IMR-90 (cell line): ENCODE results near the gene HRH4. TPM values are rescaled to one million over a fixed set of nuclear protein-coding genes. Genes with fewer than 3 reads are reported as not detected.

ENCODE experiments used
- ATAC-seq: fragments of 200-7000 bp; cut with Tn5 transposase; 2 replicates; pipeline ENCODE4 v1.9.1; 2020; ENCODE audit warnings: low read depth, mild to moderate bottlenecking, moderate library complexity
- BruUV-seq: library from RNA; stranded (reverse); fragments of 400-500 nt; replicated peaks from 2 replicates; lab custom pipeline; 2021; lab: Mats Ljungman, UMichigan
- CTCF ChIA-PET: fragments of 300-600 bp; formaldehyde crosslinking; extraction: SDS; loops from one replicate; lab custom pipeline; 2021; ENCODE audit warnings: antibody characterized with exemption; lab: Yijun Ruan, JAX
- POLR2A ChIA-PET: fragments of 300-600 bp; sonication (Branson Sonifier 250); formaldehyde crosslinking; loops from one replicate; lab custom pipeline; 2022; ENCODE audit warnings: antibody characterized with exemption; ENCODE audit not compliant: unreplicated experiment; lab: Charles Lee
- DNase-seq: peaks from one replicate; pipeline ENCODE4 v3.0.0; 2013
- H2AFZ ChIP-seq: replicated peaks from 2 replicates; pipeline ENCODE3; 2013; ENCODE audit warnings: low read length, mild to moderate bottlenecking; ENCODE audit not compliant: poor library complexity
- H2AK5ac ChIP-seq: 2 replicates; pipeline ENCODE4 v1.6.1; 2013; ENCODE audit warnings: low read depth, low read length, inconsistent platforms
- H2AK9ac ChIP-seq: replicated peaks from 2 replicates; pipeline ENCODE3; 2013; ENCODE audit warnings: mild to moderate bottlenecking, low read depth, low read length, moderate library complexity; ENCODE audit not compliant: poor library complexity
- H2BK120ac ChIP-seq: 2 replicates; pipeline ENCODE4 v1.6.1; 2013; ENCODE audit warnings: low read depth, low read length, inconsistent platforms
- H2BK15ac ChIP-seq: 3 replicates; pipeline ENCODE4 v1.6.1; 2013; ENCODE audit warnings: low read depth, low read length, inconsistent platforms
- H2BK20ac ChIP-seq: 2 replicates; pipeline ENCODE4 v1.6.1; 2013; ENCODE audit warnings: low read depth, mild to moderate bottlenecking, inconsistent platforms, low read length, moderate library complexity
- H2BK5ac ChIP-seq: 2 replicates; pipeline ENCODE4 v1.6.1; 2013; ENCODE audit warnings: mild to moderate bottlenecking, low read depth, low read length, inconsistent platforms; ENCODE audit not compliant: poor library complexity, severe bottlenecking
- H3K14ac ChIP-seq: replicated peaks from 2 replicates; pipeline ENCODE4 v1.6.1; 2013; ENCODE audit warnings: low read depth, low read length, inconsistent platforms
- H3K18ac ChIP-seq: 2 replicates; pipeline ENCODE4 v1.6.1; 2013; ENCODE audit warnings: low read depth, low read length, control low read depth
- H3K23ac ChIP-seq: 2 replicates; pipeline ENCODE4 v1.6.1; 2013; ENCODE audit warnings: low read depth, low read length, inconsistent platforms
- H3K27ac ChIP-seq: 2 replicates; pipeline ENCODE4 v1.5.1; 2013; ENCODE audit warnings: mild to moderate bottlenecking, control low read depth, low read length; ENCODE audit not compliant: insufficient read depth
- H3K27me3 ChIP-seq: 2 replicates; pipeline ENCODE4 v1.6.1; 2013; ENCODE audit warnings: low read length; ENCODE audit not compliant: control insufficient read depth, insufficient read depth
- H3K36me3 ChIP-seq: 2 replicates; pipeline ENCODE4 v1.6.1; 2013; ENCODE audit warnings: low read length, mixed read lengths; ENCODE audit not compliant: control insufficient read depth, insufficient read depth
- H3K4ac ChIP-seq: 2 replicates; pipeline ENCODE4 v1.6.1; 2013; ENCODE audit warnings: low read depth, low read length, inconsistent platforms
- H3K4me1 ChIP-seq: 2 replicates; pipeline ENCODE4 v1.6.1; 2013; ENCODE audit warnings: low read length, mixed read lengths; ENCODE audit not compliant: control insufficient read depth, insufficient read depth
- H3K4me2 ChIP-seq: 2 replicates; pipeline ENCODE4 v1.6.1; 2013; ENCODE audit warnings: low read depth, mild to moderate bottlenecking, control low read depth, low read length, moderate library complexity
- H3K4me3 ChIP-seq: 2 replicates; pipeline ENCODE4 v1.5.1; 2013; ENCODE audit warnings: low read depth, mild to moderate bottlenecking, control low read depth, low read length, moderate library complexity; ENCODE audit not compliant: insufficient read depth
- H3K56ac ChIP-seq: 2 replicates; pipeline ENCODE4 v1.6.1; 2013; ENCODE audit warnings: low read length, inconsistent platforms; ENCODE audit not compliant: insufficient read depth; ENCODE audit errors: extremely low read depth
- H3K79me1 ChIP-seq, 2 experiments: 2 replicates each; pipeline ENCODE4 v1.6.1; 2013; ENCODE audit warnings: low read length in 2 of 2, inconsistent platforms in 1 of 2, low read depth in 1 of 2
- H3K9ac ChIP-seq: 2 replicates; pipeline ENCODE4 v1.6.1; 2013; ENCODE audit warnings: low read depth, low read length, control low read depth
- H3K9me1 ChIP-seq: 2 replicates; pipeline ENCODE4 v1.6.1; 2013; ENCODE audit warnings: low read length, inconsistent platforms; ENCODE audit not compliant: insufficient read depth
- H3K9me3 ChIP-seq: 2 replicates; pipeline ENCODE4 v1.6.1; 2013; ENCODE audit warnings: low read length; ENCODE audit not compliant: control insufficient read depth, insufficient read depth
- H4K20me1 ChIP-seq: 2 replicates; pipeline ENCODE4 v1.6.1; 2013; ENCODE audit warnings: low read length, inconsistent platforms; ENCODE audit not compliant: insufficient read depth
- H4K5ac ChIP-seq: 2 replicates; pipeline ENCODE4 v1.6.1; 2013; ENCODE audit warnings: mild to moderate bottlenecking, low read depth, low read length, control low read depth
- H4K8ac ChIP-seq, 2 experiments: 2 replicates each; pipeline ENCODE4 v1.6.1; 2013; ENCODE audit warnings: low read depth in 2 of 2, low read length in 2 of 2, control low read depth in 1 of 2, inconsistent platforms in 1 of 2
- H4K91ac ChIP-seq: 2 replicates; pipeline ENCODE4 v1.6.1; 2013; ENCODE audit warnings: low read depth, low read length, inconsistent platforms; ENCODE audit not compliant: insufficient read depth
- CEBPB ChIP-seq: IDR thresholded peaks from 2 replicates; pipeline ENCODE4 v1.6.1; 2012; ENCODE audit warnings: low read depth, low read length, improper control_type of control experiment
- MAFK ChIP-seq: IDR thresholded peaks from 2 replicates; pipeline ENCODE4 v1.6.1; 2012; ENCODE audit warnings: low read depth, low read length, improper control_type of control experiment
- RAD21 ChIP-seq: IDR thresholded peaks from 2 replicates; pipeline ENCODE4 v1.6.1; 2012; ENCODE audit warnings: low read length, improper control_type of control experiment
- WGBS, 2 experiments: methylation state at CpG; one replicate each; pipeline versions ENCODE4 v1.1.5 to v1.1.7; 2013; ENCODE audit warnings: missing lambda C conversion rate in 2 of 2; ENCODE audit not compliant: insufficient read length in 1 of 2; ENCODE audit errors: extremely low coverage in 2 of 2; 5-methylcytosine and 5-hydroxymethylcytosine counted together
- dilution Hi-C: fragments of 300-500 bp; cut with HindIII; formaldehyde crosslinking; loops from one replicate; pipeline ENCODE4 v1.14.3; 2018; ENCODE audit warnings: low sequenced_read_pairs; ENCODE audit not compliant: unreplicated experiment
- in situ Hi-C: fragments of 300-500 bp; cut with MboI; formaldehyde crosslinking; loops from 3 replicates; pipeline ENCODE4 v1.14.3; 2019; ENCODE audit warnings: low sequenced_read_pairs, inconsistent platforms, mixed read lengths
- intact Hi-C: fragments of 100-400 bp; cut with micrococcal nuclease; formaldehyde crosslinking; loops from 2 replicates; pipeline ENCODE4 v1.10.0; 2022
- polyA plus RNA-seq, 3 experiments: library from polyadenylated mRNA; depleted of rRNA; stranded (reverse); fragments of >200 nt; gene quantifications; 2 replicates each; pipeline ENCODE4 v1.2.3, GENCODE V29; 2012; ENCODE audit warnings: low replicate concordance in 1 of 3
- total RNA-seq: library from RNA; depleted of rRNA; stranded (reverse); fragments of >200 nt; gene quantifications from 2 replicates; pipeline ENCODE4 v1.2.3, GENCODE V29; 2012
- TF ChIP-seq, protein P1 (sequence below): conservative IDR thresholded peaks from 2 replicates; pipeline ENCODE4 v1.5.1; 2012; ENCODE audit warnings: mild to moderate bottlenecking, low read depth, low read length, improper control_type of control experiment
- TF ChIP-seq, protein P2 (sequence below): fragments of 150-350 bp; IDR thresholded peaks from 2 replicates; pipeline ENCODE4 v1.6.1; 2016; ENCODE audit warnings: low read depth, mild to moderate bottlenecking, low read length, moderate library complexity, borderline replicate concordance

HRH4 gene
- total and polyA plus RNA-seq, 2 of the 4 experiments (the other 2 are of a cell fraction), result not detected

- no peak overlapping the region for H3K9ac ChIP-seq
- ChIA-PET POLR2A (no interaction called here), CTCF (interaction anchor here (0.5 to 0.9 kb wide), 3 partner anchors 13 to 102 kb away, joined by 3 to 4 read pairs (median 4); no protein-coding TSS in a partner anchor)
- 0 out of 2 replicates have a peak, but pooled peaks have one; percentile 4 for TF ChIP-seq RAD21
- TF ChIP-seq MAFK, result peak; percentile 5; the same call in 1 of the 2 replicates
- TF ChIP-seq, protein P1, sequence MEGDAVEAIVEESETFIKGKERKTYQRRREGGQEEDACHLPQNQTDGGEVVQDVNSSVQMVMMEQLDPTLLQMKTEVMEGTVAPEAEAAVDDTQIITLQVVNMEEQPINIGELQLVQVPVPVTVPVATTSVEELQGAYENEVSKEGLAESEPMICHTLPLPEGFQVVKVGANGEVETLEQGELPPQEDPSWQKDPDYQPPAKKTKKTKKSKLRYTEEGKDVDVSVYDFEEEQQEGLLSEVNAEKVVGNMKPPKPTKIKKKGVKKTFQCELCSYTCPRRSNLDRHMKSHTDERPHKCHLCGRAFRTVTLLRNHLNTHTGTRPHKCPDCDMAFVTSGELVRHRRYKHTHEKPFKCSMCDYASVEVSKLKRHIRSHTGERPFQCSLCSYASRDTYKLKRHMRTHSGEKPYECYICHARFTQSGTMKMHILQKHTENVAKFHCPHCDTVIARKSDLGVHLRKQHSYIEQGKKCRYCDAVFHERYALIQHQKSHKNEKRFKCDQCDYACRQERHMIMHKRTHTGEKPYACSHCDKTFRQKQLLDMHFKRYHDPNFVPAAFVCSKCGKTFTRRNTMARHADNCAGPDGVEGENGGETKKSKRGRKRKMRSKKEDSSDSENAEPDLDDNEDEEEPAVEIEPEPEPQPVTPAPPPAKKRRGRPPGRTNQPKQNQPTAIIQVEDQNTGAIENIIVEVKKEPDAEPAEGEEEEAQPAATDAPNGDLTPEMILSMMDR, result peak; percentile 40
- TF ChIP-seq, protein P2, sequence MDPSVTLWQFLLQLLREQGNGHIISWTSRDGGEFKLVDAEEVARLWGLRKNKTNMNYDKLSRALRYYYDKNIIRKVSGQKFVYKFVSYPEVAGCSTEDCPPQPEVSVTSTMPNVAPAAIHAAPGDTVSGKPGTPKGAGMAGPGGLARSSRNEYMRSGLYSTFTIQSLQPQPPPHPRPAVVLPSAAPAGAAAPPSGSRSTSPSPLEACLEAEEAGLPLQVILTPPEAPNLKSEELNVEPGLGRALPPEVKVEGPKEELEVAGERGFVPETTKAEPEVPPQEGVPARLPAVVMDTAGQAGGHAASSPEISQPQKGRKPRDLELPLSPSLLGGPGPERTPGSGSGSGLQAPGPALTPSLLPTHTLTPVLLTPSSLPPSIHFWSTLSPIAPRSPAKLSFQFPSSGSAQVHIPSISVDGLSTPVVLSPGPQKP, result no peak
- TF ChIP-seq CEBPB, result 0 out of 2 replicates have a peak, but pooled peaks have one; percentile 10
- no peak overlapping the region for H3K23ac ChIP-seq
- peaks cover 8% of the 10 kb centered on the region for H3K27me3 ChIP-seq
- H3K36me3 ChIP-seq, result no peaks in the 10 kb centered on the region
- ATAC-seq (no peak), DNase-seq (peak; percentile 54)
- no peak overlapping the region for H3K27ac ChIP-seq
- H2BK120ac ChIP-seq, result no peak overlapping the region
- no peak overlapping the region for H3K18ac ChIP-seq
- no peak overlapping the region for H2AK9ac ChIP-seq
- H3K9me3 ChIP-seq, result no peaks in the 10 kb centered on the region
- no peak overlapping the region for H4K8ac ChIP-seq
- intact Hi-C loops, result no loop called here
- no peak overlapping the region for H2BK20ac ChIP-seq
- no CpG with 5 or more reads among the region's 2 CpGs for WGBS, 2 experiments
- no peaks in the 10 kb centered on the region for H4K20me1 ChIP-seq
- no peak overlapping the region for H3K56ac ChIP-seq
- in situ Hi-C loops, result no loop called here
- H2BK15ac ChIP-seq, result no peak overlapping the region
- H3K4me3 ChIP-seq, result no peak overlapping the region
- dilution Hi-C loops, result no loop called here
- H4K91ac ChIP-seq, result no peak overlapping the region
- no peak overlapping the region for H4K5ac ChIP-seq
- H3K79me1 ChIP-seq, result no peaks in the 10 kb centered on the region
- H3K4me2 ChIP-seq, result no peak overlapping the region
- BruUV-seq, result no TSS peak
- no peak overlapping the region for H3K14ac ChIP-seq
- no peaks in the 10 kb centered on the region for H3K4me1 ChIP-seq
- no peaks in the 10 kb centered on the region for H3K9me1 ChIP-seq
- H2BK5ac ChIP-seq, result no peak overlapping the region
- H3K4ac ChIP-seq, result no peak overlapping the region
- no peak overlapping the region for H2AFZ ChIP-seq
- H2AK5ac ChIP-seq, result no peak overlapping the region
Measured at GRCh38 chr18:24514439-24514838, 54.0 kb downstream of the HRH4 start.
